H54 (cell line): ENCODE data around the gene TRAIP.

Source experiments
- DNase-seq: peaks from one replicate; pipeline ENCODE4 v3.0.0; 2011; ENCODE audit warnings: low spot score, mixed read lengths; ENCODE audit not compliant: insufficient read length
- FAIRE-seq: peaks from 3 replicates; lab custom pipeline; 2011; peaks lifted over from hg19 to GRCh38; lab: Jason Lieb, UNC
- POLR2A ChIP-seq: IDR thresholded peaks from 2 replicates; pipeline ENCODE4 v1.6.1; 2011; ENCODE audit warnings: low read depth, mild to moderate bottlenecking, low read length

Gene TRAIP

GRCh38 chr3:49813497-49814174, 42.7 kb downstream of the TRAIP start, which contains the start of gene UBA7:
Gene UBA7, minus strand, starts transcription at chr3:49813953. Its CDS starts 166 bp downstream, at chr3:49813787.
- FAIRE-seq (no peak), DNase-seq (peak; percentile 73)
- no peak; the same call in 1 of the 2 replicates for TF ChIP-seq POLR2A

DNA sequence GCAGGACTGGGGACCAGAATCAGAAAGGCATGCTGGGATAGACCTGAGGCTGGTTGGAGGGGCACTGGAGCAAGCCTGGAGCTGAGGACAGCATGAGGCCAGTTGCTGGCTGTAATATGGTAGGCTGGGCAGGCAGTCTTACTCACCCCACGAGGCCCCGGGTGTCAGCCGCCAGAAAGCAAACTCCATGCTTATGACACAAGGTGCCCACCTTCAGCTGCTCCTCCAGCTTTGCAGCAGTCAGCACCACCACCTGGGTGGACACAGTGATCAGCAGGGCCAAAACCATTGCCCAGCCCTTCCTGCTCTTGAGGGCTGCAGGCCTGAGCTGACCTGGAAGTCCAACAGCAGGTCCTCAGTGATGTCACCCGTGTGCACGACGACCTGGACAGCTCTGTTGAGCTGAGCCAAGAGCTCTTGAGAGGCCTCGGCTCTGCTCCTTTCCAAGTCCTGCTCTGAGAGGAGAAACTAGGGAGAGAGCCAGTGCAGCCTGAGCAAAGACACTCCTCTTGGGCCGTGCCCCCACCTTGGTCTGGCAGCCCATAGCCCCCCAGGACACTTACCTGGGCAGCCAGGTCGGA, 43.4 kb downstream of the TRAIP start:
- FAIRE-seq (no peak), DNase-seq (no peak)
- no peak for TF ChIP-seq POLR2A

- DNase-seq, result no peak
- no peak for FAIRE-seq
Measured at GRCh38 chr3:49807431-49808114, 48.8 kb downstream of the TRAIP start.

GRCh38 chr3:49806850-49807249, 49.5 kb downstream of the TRAIP start:
- TF ChIP-seq POLR2A, result no peak
- DNase-seq, result no peak
- FAIRE-seq, result no peak

More at GRCh38 chr3:49807431-49808114, 48.8 kb downstream of the TRAIP start:
- no peak for TF ChIP-seq POLR2A

DNA sequence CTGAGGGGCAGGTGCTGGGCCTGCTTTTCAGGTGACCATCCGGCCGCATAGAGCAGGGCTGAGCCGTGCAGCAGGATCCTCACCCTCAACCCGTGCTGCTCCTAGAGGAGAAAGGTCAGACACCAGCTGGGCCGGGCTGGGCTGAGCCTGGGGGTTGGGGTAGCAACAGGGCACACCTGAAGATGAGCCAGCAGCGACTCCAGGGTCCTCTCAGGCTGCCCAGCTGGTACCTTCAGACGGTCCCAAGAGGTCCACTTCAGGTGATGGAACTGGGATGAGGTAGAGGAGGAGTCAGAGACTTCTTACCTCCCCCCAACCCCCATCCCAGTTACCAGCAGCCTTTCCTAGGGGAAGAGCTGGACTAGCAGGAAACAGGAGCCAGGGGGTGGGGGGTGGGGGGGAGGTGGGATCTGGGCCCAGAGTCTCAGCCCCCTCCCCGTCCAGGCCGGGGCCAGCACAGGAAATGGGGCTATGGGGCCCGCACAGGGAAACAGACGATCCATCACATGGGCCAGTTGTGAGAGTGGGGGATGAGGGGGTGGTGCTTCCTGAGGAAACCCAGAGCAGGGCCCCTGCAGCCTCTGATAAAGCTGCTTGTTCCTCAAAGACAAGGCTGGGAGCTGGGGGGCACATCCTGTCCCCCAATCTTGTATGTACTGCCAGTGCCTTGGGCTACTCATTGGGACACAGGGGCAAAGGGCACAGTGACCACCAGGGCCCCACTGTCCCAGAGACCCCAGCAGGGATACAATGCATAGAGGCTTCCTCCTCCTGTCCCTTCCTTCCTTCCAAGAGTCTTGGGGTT, 50.3 kb downstream of the TRAIP start:
- no peak for FAIRE-seq
- no peak for DNase-seq
- no peak for TF ChIP-seq POLR2A

DNA sequence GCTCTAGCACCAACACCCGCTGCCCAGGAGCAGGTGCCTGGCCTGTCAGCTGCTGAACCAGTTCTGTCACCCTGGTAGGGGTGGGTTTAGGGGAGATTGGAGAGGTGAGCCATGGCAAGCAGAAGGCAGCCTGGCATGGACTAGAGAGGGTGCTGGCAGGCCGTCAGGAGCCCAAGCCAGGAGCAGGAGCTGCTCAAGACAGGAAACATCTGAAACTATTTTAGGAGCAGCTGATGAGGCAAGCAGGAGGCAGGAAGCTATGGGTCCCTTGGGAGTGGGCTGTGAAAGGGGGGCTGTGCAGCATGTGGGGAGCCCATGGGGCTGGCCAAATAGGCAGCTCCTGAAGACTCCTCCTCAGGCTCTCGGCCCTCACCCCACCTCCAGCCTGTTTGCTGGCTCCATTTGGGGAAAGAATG, 51.0 kb downstream of the TRAIP start:
- FAIRE-seq (no peak), DNase-seq (no peak)
- TF ChIP-seq POLR2A, result no peak

- no peak for FAIRE-seq
- no peak for TF ChIP-seq POLR2A
- DNase-seq, result no peak
Measured at GRCh38 chr3:49804141-49805041, 52.0 kb downstream of the TRAIP start.

- DNase-seq (no peak), FAIRE-seq (no peak)
- no peak for TF ChIP-seq POLR2A
Measured at GRCh38 chr3:49803465-49804140, 52.8 kb downstream of the TRAIP start.

DNA sequence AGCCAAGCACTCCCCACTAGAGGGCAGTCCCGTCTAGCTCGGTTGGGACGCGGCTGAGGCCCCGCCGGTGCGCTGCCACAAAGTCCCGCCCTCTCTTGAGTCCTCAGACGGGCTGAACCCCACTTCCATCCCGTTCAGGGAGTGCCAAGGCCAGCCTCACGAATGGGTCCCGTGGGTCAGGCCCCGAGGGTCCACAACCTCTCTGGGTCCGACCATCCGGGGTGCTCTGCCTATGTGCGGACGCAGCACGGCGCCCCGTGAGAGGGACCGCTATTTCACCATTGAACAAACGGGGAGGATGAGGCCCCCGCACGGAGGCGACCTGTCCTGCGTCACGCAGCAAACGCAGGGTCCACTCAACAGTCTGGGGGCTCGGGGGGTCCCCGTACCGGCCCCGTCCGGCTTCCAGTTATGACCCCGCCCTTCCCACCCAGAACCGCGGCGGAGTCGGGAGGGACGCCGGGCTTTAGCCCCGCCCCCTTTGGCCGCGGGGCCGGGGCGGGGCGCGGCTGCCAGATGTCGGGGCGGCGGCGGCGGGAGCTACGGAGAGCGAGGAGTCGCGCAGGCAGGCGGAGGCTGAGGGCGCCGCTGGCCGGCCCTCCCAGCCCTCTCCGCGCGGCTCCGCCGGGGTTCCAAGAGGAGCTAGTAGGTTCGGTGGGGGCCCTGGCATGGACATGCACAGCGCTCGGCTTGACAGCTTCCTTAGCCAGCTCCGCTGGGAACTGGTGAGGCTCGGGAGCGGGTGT, 53.5 kb downstream of the TRAIP start, which contains the start of gene INKA1:
Gene INKA1, plus strand, starts transcription at position 543 of the 746 bp plus-strand sequence. Its CDS starts 132 bp downstream, at position 675.
- FAIRE-seq, result peak; percentile 36
- DNase-seq, result peak; percentile 81
- peak; percentile 51; the same call in 1 of the 2 replicates for TF ChIP-seq POLR2A

- TF ChIP-seq POLR2A, result no peak
- DNase-seq, result no peak
- FAIRE-seq, result no peak
Measured at GRCh38 chr3:49801160-49801559, 55.2 kb downstream of the TRAIP start.

GRCh38 chr3:49799761-49800160, 56.6 kb downstream of the TRAIP start, which contains the start of gene CDHR4:
Gene CDHR4, minus strand, starts transcription at chr3:49799873. Its CDS starts 61 bp downstream, at chr3:49799812.
- no peak for TF ChIP-seq POLR2A
- FAIRE-seq (peak; percentile 27), DNase-seq (peak; percentile 91)

DNA sequence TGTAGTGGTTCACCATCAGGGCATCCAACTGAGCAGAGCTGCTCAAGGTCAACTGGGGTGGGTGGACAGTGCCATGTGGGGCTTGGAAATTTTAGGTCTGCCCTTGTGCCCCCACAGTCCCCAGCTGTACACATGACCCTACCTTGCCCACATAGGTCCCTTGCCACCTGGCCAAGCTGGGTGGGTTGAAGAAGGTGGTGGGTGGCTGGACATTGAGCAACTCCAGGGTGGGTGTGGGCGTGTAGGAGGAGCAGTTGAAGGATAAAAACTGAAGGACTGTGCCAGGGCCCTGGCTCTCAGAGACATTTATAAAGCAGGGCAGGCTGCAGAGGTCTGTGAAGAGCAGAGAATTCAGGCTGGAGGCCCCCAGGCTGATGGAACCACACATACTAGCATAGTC, 57.3 kb downstream of the TRAIP start:
- no peak for FAIRE-seq
- no peak for TF ChIP-seq POLR2A
- DNase-seq, result no peak
